Keratinocyte (primary cell): Measurements from ENCODE around the gene ABCA8. TPM values are rescaled to one million over a fixed set of nuclear protein-coding genes. Genes with fewer than 3 reads are reported as not detected.

Experiments
- DNase-seq: peaks from one replicate; pipeline ENCODE4 v3.0.0-alpha.2; 2011; ENCODE audit warnings: low read depth, missing footprints, low spot score
- FAIRE-seq: peaks from 2 replicates; lab custom pipeline; 2011; peaks lifted over from hg19 to GRCh38; lab: Jason Lieb, UNC
- H2AFZ ChIP-seq: 2 replicates; pipeline ENCODE4 v1.6.0; 2012; ENCODE audit warnings: low read length, control low read depth, inconsistent platforms; ENCODE audit not compliant: control insufficient read depth
- H3K27ac ChIP-seq: 2 replicates; pipeline ENCODE4 v1.5.1; 2011; ENCODE audit warnings: low read length; ENCODE audit not compliant: control insufficient read depth, insufficient read depth
- H3K27me3 ChIP-seq: 3 replicates; pipeline ENCODE4 v1.6.0; 2011; ENCODE audit warnings: low read length; ENCODE audit not compliant: control insufficient read depth, insufficient read depth; ENCODE audit errors: extremely low read depth
- H3K36me3 ChIP-seq, 2 experiments: 2 replicates in 1 of 2; 3 replicates in 1 of 2; pipeline ENCODE4 v1.5.1; 2011; ENCODE audit warnings: low read length in 2 of 2, mild to moderate bottlenecking in 1 of 2; ENCODE audit not compliant: control insufficient read depth in 2 of 2, insufficient read depth in 2 of 2; ENCODE audit errors: extremely low read depth in 1 of 2
- H3K4me1 ChIP-seq: 3 replicates; pipeline ENCODE4 v1.5.1; 2011; ENCODE audit warnings: low read length; ENCODE audit not compliant: control insufficient read depth, insufficient read depth; ENCODE audit errors: extremely low read depth
- H3K4me2 ChIP-seq: 3 replicates; pipeline ENCODE4 v1.6.0; 2011; ENCODE audit warnings: low read depth, low read length; ENCODE audit not compliant: control insufficient read depth, insufficient read depth; ENCODE audit errors: extremely low read depth
- H3K4me3 ChIP-seq, 3 experiments: fragments of 200-600 bp in 1 of 3; sonication (generic) in 1 of 3; 2 replicates in 2 of 3; 3 replicates in 1 of 3; pipeline ENCODE4 v1.5.1; 2011 to 2016; ENCODE audit warnings: low read length in 3 of 3, mild to moderate bottlenecking in 3 of 3, control low read depth in 2 of 3, inconsistent platforms in 1 of 3, low read depth in 1 of 3, mixed read lengths in 1 of 3, mixed run types in 1 of 3, moderate library complexity in 1 of 3; ENCODE audit not compliant: control insufficient read depth in 2 of 3, insufficient read depth in 2 of 3; ENCODE audit errors: extremely low read depth in 1 of 3
- H3K79me2 ChIP-seq: 2 replicates; pipeline ENCODE4 v1.6.0; 2012; ENCODE audit warnings: low read length; ENCODE audit not compliant: control insufficient read depth, insufficient read depth
- H3K9ac ChIP-seq: 3 replicates; pipeline ENCODE4 v1.6.0; 2011; ENCODE audit warnings: low read length; ENCODE audit not compliant: control insufficient read depth, insufficient read depth; ENCODE audit errors: extremely low read depth
- H3K9me1 ChIP-seq: 3 replicates; pipeline ENCODE4 v1.6.0; 2011; ENCODE audit warnings: low read length; ENCODE audit not compliant: control insufficient read depth, insufficient read depth; ENCODE audit errors: extremely low read depth
- H3K9me3 ChIP-seq: 2 replicates; pipeline ENCODE4 v1.5.1; 2012; ENCODE audit warnings: low read depth, low read length; ENCODE audit not compliant: control insufficient read depth
- H4K20me1 ChIP-seq: 3 replicates; pipeline ENCODE4 v1.6.0; 2011; ENCODE audit warnings: low read length; ENCODE audit not compliant: control insufficient read depth, insufficient read depth; ENCODE audit errors: extremely low read depth
- CTCF ChIP-seq, 3 experiments: IDR thresholded peaks in 1 of 3; conservative IDR thresholded peaks in 1 of 3; optimal IDR thresholded peaks in 1 of 3; 2 replicates in 2 of 3; 3 replicates in 1 of 3; pipeline versions ENCODE3 to v1.5.1; 2011; ENCODE audit warnings: low read length in 3 of 3, mild to moderate bottlenecking in 3 of 3, moderate library complexity in 2 of 3, control low read depth in 1 of 3, inconsistent platforms in 1 of 3; ENCODE audit not compliant: insufficient read depth in 2 of 3; ENCODE audit errors: extremely low read depth in 1 of 3
- EZH2 ChIP-seq: IDR thresholded peaks from one replicate; pipeline ENCODE4 v1.6.1; 2012; ENCODE audit warnings: inconsistent platforms, mild to moderate bottlenecking, low read length, moderate library complexity
- dilution Hi-C: fragments of 300-500 bp; cut with MboI; formaldehyde crosslinking; loops from one replicate; pipeline ENCODE4 v1.7.0; 2020; ENCODE audit warnings: low sequenced_read_pairs; ENCODE audit not compliant: extremely low pct_ligation_motif_present
- polyA plus RNA-seq, 5 experiments: library from polyadenylated mRNA; depleted of rRNA in 3 of 5; stranded (reverse) in 3 of 5; stranded (forward) in 1 of 5; unstranded in 1 of 5; fragments of >200 nt; gene quantifications; 1 replicate in 1 of 5; 2 replicates in 3 of 5; 3 replicates in 1 of 5; pipeline versions ENCODE4 v1.2.1 to v1.2.3, GENCODE V29; 2011 to 2012; ENCODE audit warnings: missing spikeins in 2 of 5, low read depth in 1 of 5, low replicate concordance in 1 of 5

ABCA8 gene
- polyA plus RNA-seq, 1 donor (not counting 4 experiments of a cell fraction or from before 2014, with no cell fraction given): 0.01 TPM

DNA sequence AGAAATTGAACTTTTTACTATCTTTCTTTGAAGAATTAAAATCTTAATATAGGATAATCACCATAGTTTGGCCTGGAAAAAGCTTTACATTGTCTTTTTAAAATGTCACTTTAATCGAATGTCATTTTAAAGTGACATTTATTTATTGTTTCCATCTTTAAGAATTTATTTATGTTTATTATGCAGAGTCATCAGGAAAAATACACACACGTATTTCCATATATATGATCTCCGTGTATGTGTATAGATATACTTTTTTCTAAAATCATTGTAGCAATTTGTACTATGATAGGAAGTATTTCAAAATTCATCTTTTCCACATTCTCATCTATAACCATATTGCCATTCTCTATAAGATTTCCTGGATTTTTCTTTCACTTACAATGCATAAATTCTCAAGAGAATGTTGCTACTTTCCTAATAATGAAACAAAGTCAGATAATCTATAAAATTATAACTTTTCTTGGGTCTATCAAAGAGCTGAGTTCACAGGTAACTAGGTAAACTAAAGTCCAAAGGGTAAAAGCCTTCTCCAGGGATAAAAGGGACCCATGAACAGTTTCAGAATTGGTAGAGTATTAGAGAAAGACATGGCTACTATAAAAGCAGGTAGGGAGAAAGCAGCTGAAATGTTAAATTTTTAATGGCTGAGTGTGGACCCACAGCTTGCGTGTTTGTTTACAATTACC, 11.9 kb downstream of the ABCA8 start:
- Histone ChIP-seq H3K27ac (no peak overlapping the region), H3K79me2 (no peaks in the 10 kb centered on the region), H3K4me2 (no peak overlapping the region), H4K20me1 (no peaks in the 10 kb centered on the region), H3K9ac (no peak overlapping the region), H3K4me1 (no peaks in the 10 kb centered on the region), H3K4me3 (no peak overlapping the region), H3K36me3 (no peaks in the 10 kb centered on the region), H2AFZ (no peak overlapping the region), H3K9me3 (no peaks in the 10 kb centered on the region), H3K9me1 (no peaks in the 10 kb centered on the region), H3K27me3 (no peaks in the 10 kb centered on the region)
- FAIRE-seq (no peak), DNase-seq (no peak)
- TF ChIP-seq EZH2 (no peak), CTCF (optimal IDR thresholded peaks at IDR 0.05 in 1 of 3, IDR thresholded peaks at IDR 0.05 in 1 of 3, conservative IDR thresholded peaks at IDR 0.05 in 1 of 3; ENCODE audit: extremely low read depth in 1 of 3, insufficient read depth in 2 of 3, low read length in 3 of 3) (no peak)
- dilution Hi-C loops: no loop called here

DNA sequence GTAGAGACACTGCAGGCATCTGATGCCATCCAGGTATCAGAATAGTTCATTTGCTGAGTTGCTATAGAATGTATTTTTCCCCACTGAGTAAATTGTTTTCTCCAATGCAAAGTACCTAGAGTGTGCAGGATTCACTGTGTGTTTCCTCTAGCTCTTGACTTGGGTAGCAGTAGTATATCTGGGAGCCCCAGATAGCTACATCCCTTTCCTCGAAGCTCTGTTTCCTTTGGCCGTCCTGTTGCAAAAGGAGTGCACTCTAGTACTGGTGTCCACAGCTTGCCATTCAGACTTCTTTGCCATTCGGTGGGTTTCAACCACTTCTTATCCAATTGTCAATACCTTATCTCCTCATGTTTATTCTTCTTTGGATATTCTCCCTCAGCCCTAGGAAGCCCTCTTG, 12.8 kb downstream of the ABCA8 start:
- H3K4me2 ChIP-seq: no peak overlapping the region
- no peak overlapping the region for H3K27ac ChIP-seq
- TF ChIP-seq EZH2 (no peak), CTCF (optimal IDR thresholded peaks at IDR 0.05 in 1 of 3, IDR thresholded peaks at IDR 0.05 in 1 of 3, conservative IDR thresholded peaks at IDR 0.05 in 1 of 3; ENCODE audit: extremely low read depth in 1 of 3, insufficient read depth in 2 of 3, low read length in 3 of 3) (no peak)
- DNase-seq (no peak), FAIRE-seq (no peak)
- no peaks in the 10 kb centered on the region for H3K27me3 ChIP-seq
- no peak overlapping the region for H3K4me3 ChIP-seq
- H3K9me3 ChIP-seq: no peaks in the 10 kb centered on the region
- H3K4me1 ChIP-seq: no peaks in the 10 kb centered on the region
- dilution Hi-C loops: no loop called here
- H3K36me3 ChIP-seq: no peaks in the 10 kb centered on the region
- H3K79me2 ChIP-seq: no peaks in the 10 kb centered on the region
- H3K9me1 ChIP-seq: no peaks in the 10 kb centered on the region
- H2AFZ ChIP-seq: no peak overlapping the region
- H4K20me1 ChIP-seq: no peaks in the 10 kb centered on the region
- no peak overlapping the region for H3K9ac ChIP-seq
